ENCODE results near the gene NRROS. TPM values are rescaled to one million over a fixed set of nuclear protein-coding genes. Genes with fewer than 3 reads are reported as not detected.

The NRROS gene
- total RNA-seq, 1 experiment from 2014 or later, result 1.5 TPM

DNA sequence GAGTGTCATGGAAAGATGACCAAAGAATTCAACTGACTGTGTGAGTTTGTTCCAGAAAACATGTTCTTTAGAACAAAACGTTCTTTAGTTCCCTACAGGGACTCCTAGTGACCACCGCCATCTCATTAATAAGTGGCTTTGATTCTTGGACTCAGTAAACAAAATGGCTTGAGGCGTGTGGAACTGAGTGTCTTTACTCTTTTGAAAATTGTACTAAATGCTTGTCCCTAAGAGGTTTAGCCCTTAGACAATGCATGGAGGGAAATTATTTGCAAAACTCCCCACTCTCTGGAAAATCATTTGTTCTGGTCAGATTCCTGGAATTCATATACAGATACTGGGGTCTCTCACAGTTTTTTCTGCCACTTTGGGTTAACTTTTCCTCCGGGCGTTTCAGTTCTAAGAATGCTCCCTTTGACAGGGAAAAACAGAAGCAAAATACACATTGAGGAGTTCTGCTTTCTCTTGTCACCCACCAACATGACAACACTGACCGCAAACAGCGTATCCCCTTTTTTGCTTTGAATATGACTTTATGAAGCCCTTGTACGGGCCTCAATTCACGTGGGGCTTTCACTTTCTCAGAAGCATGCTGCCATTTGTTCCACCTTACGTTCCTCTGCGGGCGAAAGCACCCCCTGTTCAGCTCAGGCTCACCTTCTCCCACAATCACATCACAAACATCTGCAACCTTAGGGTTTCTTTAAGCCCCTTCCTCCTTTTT lies 15.3 kb upstream of the NRROS start:
- H3K27ac Mint-ChIP-seq (ENCODE audit: unreplicated experiment), result no peak overlapping the region
- H3K27me3 ChIP-seq (replicated peaks; ENCODE audit: control insufficient read depth, insufficient read depth, low read length), result no peaks in the 10 kb centered on the region
- peaks cover 10% of the 10 kb centered on the region for H3K4me1 Mint-ChIP-seq (ENCODE audit: low read depth, unreplicated experiment)
- ChIA-PET CTCF (no interaction called here), POLR2A (no interaction called here)
- DNase-seq, result no peak
- peaks cover 12% of the 10 kb centered on the region for H3K4me1 ChIP-seq
- H3K4me3 Mint-ChIP-seq (ENCODE audit: unreplicated experiment), result no peak overlapping the region
- no peak overlapping the region for H3K4me3 ChIP-seq (ENCODE audit: low read depth, low read length)
- H3K27me3 Mint-ChIP-seq (ENCODE audit: insufficient read depth, unreplicated experiment), result no peaks in the 10 kb centered on the region
- no peaks in the 10 kb centered on the region for H3K9me3 Mint-ChIP-seq (ENCODE audit: unreplicated experiment)
- no TSS peak for BruUV-seq (replicated peaks)
- intact Hi-C loops (cut with micrococcal nuclease; ENCODE audit: unreplicated experiment), result no loop called here
- no peaks in the 10 kb centered on the region for H3K9me3 ChIP-seq
- TF ChIP-seq, protein P1, sequence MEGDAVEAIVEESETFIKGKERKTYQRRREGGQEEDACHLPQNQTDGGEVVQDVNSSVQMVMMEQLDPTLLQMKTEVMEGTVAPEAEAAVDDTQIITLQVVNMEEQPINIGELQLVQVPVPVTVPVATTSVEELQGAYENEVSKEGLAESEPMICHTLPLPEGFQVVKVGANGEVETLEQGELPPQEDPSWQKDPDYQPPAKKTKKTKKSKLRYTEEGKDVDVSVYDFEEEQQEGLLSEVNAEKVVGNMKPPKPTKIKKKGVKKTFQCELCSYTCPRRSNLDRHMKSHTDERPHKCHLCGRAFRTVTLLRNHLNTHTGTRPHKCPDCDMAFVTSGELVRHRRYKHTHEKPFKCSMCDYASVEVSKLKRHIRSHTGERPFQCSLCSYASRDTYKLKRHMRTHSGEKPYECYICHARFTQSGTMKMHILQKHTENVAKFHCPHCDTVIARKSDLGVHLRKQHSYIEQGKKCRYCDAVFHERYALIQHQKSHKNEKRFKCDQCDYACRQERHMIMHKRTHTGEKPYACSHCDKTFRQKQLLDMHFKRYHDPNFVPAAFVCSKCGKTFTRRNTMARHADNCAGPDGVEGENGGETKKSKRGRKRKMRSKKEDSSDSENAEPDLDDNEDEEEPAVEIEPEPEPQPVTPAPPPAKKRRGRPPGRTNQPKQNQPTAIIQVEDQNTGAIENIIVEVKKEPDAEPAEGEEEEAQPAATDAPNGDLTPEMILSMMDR (IDR thresholded peaks at IDR 0.05; ENCODE audit: insufficient read depth in 1 of 2, low read depth in 1 of 2, low read length in 1 of 2, severe bottlenecking in 1 of 2, unreplicated experiment in 1 of 2), result no peak
- H3K36me3 ChIP-seq (ENCODE audit: control insufficient read depth, insufficient read depth, low read length), result no peaks in the 10 kb centered on the region
- no peaks in the 10 kb centered on the region for H3K36me3 Mint-ChIP-seq (ENCODE audit: insufficient read depth, unreplicated experiment)

DNA sequence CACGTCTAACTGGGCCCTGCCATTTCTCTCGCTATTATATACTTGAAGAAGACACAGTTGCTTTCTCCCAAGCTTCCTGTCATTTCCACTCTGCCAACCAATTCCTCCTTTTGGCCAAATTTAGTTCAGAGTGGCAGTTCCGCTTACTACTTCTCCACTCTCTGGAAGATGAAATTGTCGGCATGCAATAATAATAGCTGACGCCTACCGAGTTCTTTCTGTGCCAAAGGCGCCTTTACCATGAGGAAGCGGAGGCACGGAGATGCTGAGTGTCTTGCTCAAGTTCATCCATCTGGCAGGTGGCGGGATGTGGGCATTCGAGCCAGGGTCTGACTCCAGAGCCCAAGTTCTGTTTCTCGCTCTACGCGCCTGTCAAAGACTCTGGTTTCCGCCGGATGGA lies 14.6 kb upstream of the NRROS start:
- H3K9me3 ChIP-seq, result no peaks in the 10 kb centered on the region
- intact Hi-C loops (cut with micrococcal nuclease; ENCODE audit: unreplicated experiment), result no loop called here
- no peaks in the 10 kb centered on the region for H3K36me3 Mint-ChIP-seq (ENCODE audit: insufficient read depth, unreplicated experiment)
- no peaks in the 10 kb centered on the region for H3K27me3 ChIP-seq (replicated peaks; ENCODE audit: control insufficient read depth, insufficient read depth, low read length)
- peaks cover 7% of the 10 kb centered on the region for H3K4me1 Mint-ChIP-seq (ENCODE audit: low read depth, unreplicated experiment)
- H3K4me3 Mint-ChIP-seq (ENCODE audit: unreplicated experiment), result no peak overlapping the region
- peaks cover 6% of the 10 kb centered on the region for H3K4me1 ChIP-seq
- POLR2A ChIA-PET, result no interaction called here
- no peaks in the 10 kb centered on the region for H3K9me3 Mint-ChIP-seq (ENCODE audit: unreplicated experiment)
- H3K27me3 Mint-ChIP-seq (ENCODE audit: insufficient read depth, unreplicated experiment), result no peaks in the 10 kb centered on the region
- no TSS peak for BruUV-seq (replicated peaks)
- no peak overlapping the region for H3K27ac Mint-ChIP-seq (ENCODE audit: unreplicated experiment)
- no peak for DNase-seq
- TF ChIP-seq, protein P1 (IDR thresholded peaks at IDR 0.05; ENCODE audit: insufficient read depth in 1 of 2, low read depth in 1 of 2, low read length in 1 of 2, severe bottlenecking in 1 of 2, unreplicated experiment in 1 of 2), result no peak
- CTCF ChIA-PET, result no interaction called here
- H3K4me3 ChIP-seq (ENCODE audit: low read depth, low read length), result no peak overlapping the region
- no peaks in the 10 kb centered on the region for H3K36me3 ChIP-seq (ENCODE audit: control insufficient read depth, insufficient read depth, low read length)

DNA sequence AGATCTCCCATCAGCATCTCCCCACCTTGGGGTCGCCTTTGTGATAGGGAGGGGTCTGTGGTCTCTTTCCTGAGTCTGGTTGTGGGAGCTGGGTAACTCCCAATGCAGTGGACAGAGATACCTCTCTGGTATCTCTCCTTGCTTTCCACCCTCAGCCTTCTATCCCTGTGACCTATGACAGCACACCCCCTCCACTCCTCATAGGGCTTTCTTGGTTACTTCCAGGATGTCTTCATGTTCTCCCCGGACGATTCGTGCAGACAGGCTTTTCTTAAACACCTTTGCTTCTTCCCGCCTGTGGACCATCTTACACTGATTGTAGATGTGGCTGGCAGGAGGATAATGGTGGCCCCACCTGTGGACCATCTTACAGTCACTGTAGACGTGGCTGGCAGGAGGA lies 14.2 kb upstream of the NRROS start:
- H3K27me3 Mint-ChIP-seq (ENCODE audit: insufficient read depth, unreplicated experiment), result no peaks in the 10 kb centered on the region
- no peaks in the 10 kb centered on the region for H3K9me3 Mint-ChIP-seq (ENCODE audit: unreplicated experiment)
- DNase-seq, result no peak
- no TSS peak for BruUV-seq (replicated peaks)
- Histone ChIP-seq H3K4me1 (peaks cover 2% of the 10 kb centered on the region; the same call in 1 of the 2 replicates), H3K36me3 (ENCODE audit: control insufficient read depth, insufficient read depth, low read length) (no peaks in the 10 kb centered on the region), H3K4me3 (ENCODE audit: low read depth, low read length) (no peak overlapping the region), H3K27me3 (replicated peaks; ENCODE audit: control insufficient read depth, insufficient read depth, low read length) (no peaks in the 10 kb centered on the region), H3K9me3 (no peaks in the 10 kb centered on the region)
- no peak overlapping the region for H3K27ac Mint-ChIP-seq (ENCODE audit: unreplicated experiment)
- no peak overlapping the region for H3K4me3 Mint-ChIP-seq (ENCODE audit: unreplicated experiment)
- no peaks in the 10 kb centered on the region for H3K36me3 Mint-ChIP-seq (ENCODE audit: insufficient read depth, unreplicated experiment)
- intact Hi-C loops (cut with micrococcal nuclease; ENCODE audit: unreplicated experiment), result no loop called here
- ChIA-PET CTCF (no interaction called here), POLR2A (no interaction called here)
- TF ChIP-seq, protein P1 (IDR thresholded peaks at IDR 0.05; ENCODE audit: insufficient read depth in 1 of 2, low read depth in 1 of 2, low read length in 1 of 2, severe bottlenecking in 1 of 2, unreplicated experiment in 1 of 2), result no peak
- peaks cover 3% of the 10 kb centered on the region for H3K4me1 Mint-ChIP-seq (ENCODE audit: low read depth, unreplicated experiment)

Measured in Caco-2 (cell line).